GOT3 (cell line): Measurements from ENCODE around the gene PRM3.

Experiments
- DNase-seq: peaks from one replicate; lab custom pipeline; 2025; ENCODE audit warnings: mixed read lengths; lab: John Stamatoyannopoulos, UW

The PRM3 gene

GRCh38 chr16:11280616-11281522, 7.4 kb upstream of the PRM3 start, which contains the start of gene PRM1:
TSS of gene PRM1 (minus strand) at chr16:11281330. CDS start at chr16:11281238, 92 bp downstream.
- no peak for DNase-seq

GRCh38 chr16:11278681-11279628, 5.5 kb upstream of the PRM3 start:
- no peak for DNase-seq

DNA sequence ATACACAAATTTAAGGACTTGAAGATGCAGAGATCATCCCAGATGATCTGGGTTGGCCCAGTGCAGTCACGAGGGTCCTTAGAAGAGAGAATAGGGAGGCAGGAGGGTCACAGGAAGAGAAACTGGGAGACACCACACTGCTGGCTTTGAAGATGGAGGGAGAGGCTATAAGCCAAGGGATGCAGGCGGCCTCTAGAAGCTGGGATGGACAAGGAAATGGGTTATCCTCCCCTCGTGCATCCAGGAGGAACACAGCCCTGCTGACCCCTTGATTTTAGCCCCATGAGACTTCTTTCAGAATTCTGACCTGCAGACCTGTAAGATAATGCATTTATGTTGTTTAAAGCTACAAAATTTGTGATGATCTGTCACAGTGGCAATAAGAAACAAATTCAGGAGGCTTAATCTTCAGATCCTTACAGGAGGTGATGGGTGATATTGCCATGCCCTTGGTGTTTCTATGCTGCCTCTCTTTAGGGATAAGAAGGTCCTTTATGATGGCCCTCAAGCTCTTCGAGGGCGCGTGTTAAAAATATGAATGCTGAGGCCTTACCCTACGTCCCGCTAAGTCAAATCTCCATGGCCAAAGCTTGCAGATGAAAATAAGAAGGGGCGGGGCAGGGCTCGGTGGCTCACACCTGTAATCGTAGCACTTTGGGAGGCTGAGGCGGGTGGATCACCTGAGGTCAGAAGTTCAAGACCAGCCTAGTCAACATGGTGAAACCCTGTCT, 4.3 kb upstream of the PRM3 start:
- DNase-seq, result no peak

GRCh38 chr16:11276896-11277593, 3.6 kb upstream of the PRM3 start:
- no peak for DNase-seq

DNA sequence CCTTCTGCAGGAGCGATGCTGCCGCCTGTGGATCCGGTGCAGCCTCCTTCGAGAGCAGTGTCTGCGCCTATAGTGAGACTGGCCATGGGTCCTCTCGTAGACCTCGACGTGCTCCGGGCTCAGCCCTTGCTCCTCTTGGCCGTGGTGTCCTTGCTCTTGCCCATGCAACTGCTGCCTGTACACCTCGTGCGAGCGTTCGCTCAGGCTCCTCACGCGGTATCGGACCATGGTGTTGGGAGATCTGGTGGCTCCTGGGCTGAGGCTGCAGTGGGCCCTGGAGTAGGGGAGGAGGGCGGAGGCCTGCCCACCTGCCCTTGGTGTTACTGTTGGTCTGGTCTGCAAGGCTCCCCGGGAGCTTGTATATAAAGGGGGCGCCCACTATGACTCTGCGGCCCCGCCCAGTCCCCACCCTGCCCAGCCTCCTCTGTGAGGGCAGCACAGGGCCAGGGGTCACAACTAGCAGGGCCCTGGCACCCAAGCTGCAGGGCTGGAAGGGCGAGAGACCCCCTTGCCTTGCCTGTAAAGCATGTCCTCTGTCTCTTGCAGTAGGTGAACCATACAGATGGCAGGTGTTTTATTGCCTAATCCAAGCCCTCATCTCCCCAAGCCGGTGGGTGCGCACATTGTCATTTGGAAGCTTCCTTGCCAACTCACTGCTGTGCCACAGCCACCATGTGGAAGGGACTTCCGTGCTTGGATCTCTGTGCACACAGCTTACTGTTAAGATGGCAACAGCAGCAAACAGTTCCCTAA, 2.9 kb upstream of the PRM3 start, which contains the start of gene PRM2:
TSS of gene PRM2 (minus strand) at position 338 of the 753 bp plus-strand sequence. CDS start at position 228, 110 bp downstream.
- no peak for DNase-seq

GRCh38 chr16:11274964-11275363, 1.5 kb upstream of the PRM3 start:
- no peak for DNase-seq

DNA sequence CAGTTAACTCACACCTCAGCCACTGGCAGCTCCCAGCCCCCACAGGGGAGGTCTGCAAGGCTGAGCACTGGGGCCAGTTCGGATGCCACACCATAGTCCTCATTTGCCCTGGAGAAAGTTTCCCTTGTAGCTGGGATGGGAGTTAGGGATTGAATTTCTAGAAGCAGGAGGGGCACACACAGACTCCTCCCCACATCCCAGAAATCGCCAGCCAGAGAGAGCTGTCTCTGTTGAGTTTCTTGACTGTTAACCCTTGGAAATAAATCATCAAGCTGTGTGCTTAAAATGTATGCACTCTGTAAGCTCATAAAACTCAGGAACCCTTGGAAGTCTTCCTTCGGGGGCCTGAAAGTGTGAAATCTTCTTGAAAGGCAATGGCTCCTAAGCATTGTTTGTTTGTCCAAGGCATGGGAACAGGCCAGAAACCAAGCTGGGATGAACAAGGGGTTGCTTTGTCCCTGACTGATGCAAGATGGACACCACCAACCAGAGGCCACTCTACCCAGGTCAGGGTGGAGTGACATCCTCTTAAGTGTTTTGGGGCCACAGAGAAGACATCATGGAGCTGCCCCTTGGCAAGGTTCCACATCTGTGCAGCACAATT, 394 bp upstream of the PRM3 start:
- no peak for DNase-seq

GRCh38 chr16:11272484-11272883, 945 bp downstream of the PRM3 start:
- DNase-seq, result no peak

- DNase-seq, result no peak
Observed at GRCh38 chr16:11271610-11272009, 1.8 kb downstream of the PRM3 start.

- DNase-seq, result no peak
Observed at GRCh38 chr16:11270602-11271162, 2.7 kb downstream of the PRM3 start.

GRCh38 chr16:11268921-11269375, 4.5 kb downstream of the PRM3 start, which contains the start of gene TNP2:
TSS of gene TNP2 (minus strand) at chr16:11269325. CDS start at chr16:11269262, 63 bp downstream.
- DNase-seq, result no peak

DNA sequence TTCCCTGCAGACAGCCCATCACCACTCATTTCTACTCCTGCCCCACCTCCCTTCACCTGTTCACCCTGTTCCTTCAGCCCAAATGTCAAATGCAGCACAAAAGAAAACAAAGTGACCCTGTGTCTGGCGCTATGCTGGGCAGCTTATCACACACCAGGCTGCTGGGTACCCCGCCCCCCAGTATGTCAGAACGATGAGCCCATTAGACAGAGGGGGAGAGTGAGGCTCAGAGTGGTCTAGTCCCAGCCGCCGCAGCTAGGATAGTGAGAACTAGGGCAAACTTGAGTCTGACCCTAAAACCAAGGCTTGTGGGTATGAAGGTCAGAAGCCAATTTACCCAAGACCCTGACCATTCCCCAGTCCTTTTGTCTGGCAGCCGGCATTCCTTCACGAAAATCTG, 8.3 kb downstream of the PRM3 start:
- DNase-seq, result no peak

- DNase-seq, result no peak
Observed at GRCh38 chr16:11264155-11264832, 9.1 kb downstream of the PRM3 start.

- DNase-seq, result no peak
Observed at GRCh38 chr16:11263737-11264136, 9.7 kb downstream of the PRM3 start.

DNA sequence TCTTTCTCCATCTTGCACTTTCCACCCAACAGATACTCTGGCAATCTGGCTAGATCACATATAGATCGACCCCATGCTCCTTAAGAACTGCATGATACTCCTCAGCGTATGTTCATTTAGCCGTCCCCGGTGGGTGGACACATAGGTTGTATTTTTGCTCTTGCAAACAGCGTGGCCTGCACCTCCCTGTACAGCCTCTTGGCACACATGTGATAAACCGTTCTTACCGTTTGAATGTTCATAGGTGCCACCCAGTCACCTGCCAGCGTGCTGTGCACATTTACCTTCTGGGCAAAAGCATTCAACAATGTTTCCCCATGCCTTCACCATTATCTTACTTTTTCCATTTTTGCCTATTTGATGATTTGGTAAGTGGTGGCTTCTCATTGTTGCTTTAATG, 10.5 kb downstream of the PRM3 start:
- no peak for DNase-seq

DNA sequence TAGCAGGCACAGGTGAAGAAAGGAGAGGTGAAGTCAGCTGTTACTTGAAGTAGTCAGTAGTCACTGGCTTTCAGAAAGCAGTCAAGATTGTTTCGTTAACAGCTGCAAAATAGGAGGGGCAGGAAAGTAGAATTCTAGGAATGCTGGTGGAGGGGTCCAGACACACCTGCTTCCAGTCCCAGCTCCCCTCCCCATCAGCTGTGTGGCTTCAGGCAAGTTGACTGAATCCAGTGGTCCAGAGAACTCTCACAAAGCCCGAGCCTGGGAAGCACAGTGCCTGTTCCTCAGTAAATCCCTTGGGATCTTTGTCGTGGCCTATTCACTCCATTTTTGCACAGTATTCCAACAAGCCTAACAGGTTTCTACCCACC, 12.8 kb downstream of the PRM3 start:
- DNase-seq, result no peak

GRCh38 chr16:11259655-11260595, 13.5 kb downstream of the PRM3 start:
- no peak for DNase-seq
